ENCODE results near the gene CECR2.

The CECR2 gene

GRCh38 chr22:17471886-17472535 is 102.8 kb downstream of the CECR2 start:
- no peak for DNase-seq

- no peak for DNase-seq
These were observed 103.7 kb downstream of the CECR2 start for GRCh38 chr22:17472932-17473331.

GRCh38 chr22:17475318-17476230 is 106.3 kb downstream of the CECR2 start:
- DNase-seq = no peak

- no peak for DNase-seq
These were observed 107.6 kb downstream of the CECR2 start for GRCh38 chr22:17476838-17477237.

- DNase-seq = no peak
These were observed 108.2 kb downstream of the CECR2 start for GRCh38 chr22:17477391-17477833.

GRCh38 chr22:17479135-17479534 is 109.9 kb downstream of the CECR2 start:
- DNase-seq = no peak

- DNase-seq = no peak
These were observed 112.2 kb downstream of the CECR2 start for GRCh38 chr22:17481424-17481823.

- no peak for DNase-seq
These were observed 114.6 kb downstream of the CECR2 start for GRCh38 chr22:17483688-17484372.

GRCh38 chr22:17484608-17485007 is 115.3 kb downstream of the CECR2 start:
- no peak for DNase-seq

- DNase-seq = no peak
These were observed 117.1 kb downstream of the CECR2 start for GRCh38 chr22:17486313-17486712.

- no peak for DNase-seq
These were observed 117.5 kb downstream of the CECR2 start for GRCh38 chr22:17486719-17487118.

- no peak for DNase-seq
These were observed 119.8 kb downstream of the CECR2 start for GRCh38 chr22:17489101-17489500.

GRCh38 chr22:17491090-17491640 is 121.9 kb downstream of the CECR2 start:
- DNase-seq = no peak

GRCh38 chr22:17492247-17492646 is 123.0 kb downstream of the CECR2 start:
- no peak for DNase-seq

GRCh38 chr22:17493419-17493981 is 124.2 kb downstream of the CECR2 start:
- no peak for DNase-seq

- no peak for DNase-seq
These were observed 127.6 kb downstream of the CECR2 start for GRCh38 chr22:17496841-17497240.

- peak; percentile 21 for DNase-seq
These were observed 132.5 kb downstream of the CECR2 start for GRCh38 chr22:17501679-17502285.

- DNase-seq = no peak
These were observed 138.8 kb downstream of the CECR2 start for GRCh38 chr22:17508110-17508509.

- no peak for DNase-seq
These were observed 143.7 kb downstream of the CECR2 start for GRCh38 chr22:17512960-17513359.

GRCh38 chr22:17513612-17514011 is 144.4 kb downstream of the CECR2 start:
- no peak for DNase-seq

- no peak for DNase-seq
These were observed 144.8 kb downstream of the CECR2 start for GRCh38 chr22:17514084-17514483.

- DNase-seq = no peak
These were observed 149.1 kb downstream of the CECR2 start for GRCh38 chr22:17518406-17518805.

All from amniotic stem cell (primary cell).